GM10266 (cell line): ENCODE results near the gene TDRD7.

Experiments used
- DNase-seq: peaks from one replicate; pipeline ENCODE4 v3.0.0; 2012; ENCODE audit errors: extremely low spot score
- TF ChIP-seq, protein P1 (sequence below): IDR thresholded peaks from 2 replicates; pipeline ENCODE4 v1.5.1; 2012; ENCODE audit warnings: mild to moderate bottlenecking, low read depth; ENCODE audit not compliant: control insufficient read depth, insufficient read depth; ENCODE audit errors: missing control alignments

The TDRD7 gene

DNA sequence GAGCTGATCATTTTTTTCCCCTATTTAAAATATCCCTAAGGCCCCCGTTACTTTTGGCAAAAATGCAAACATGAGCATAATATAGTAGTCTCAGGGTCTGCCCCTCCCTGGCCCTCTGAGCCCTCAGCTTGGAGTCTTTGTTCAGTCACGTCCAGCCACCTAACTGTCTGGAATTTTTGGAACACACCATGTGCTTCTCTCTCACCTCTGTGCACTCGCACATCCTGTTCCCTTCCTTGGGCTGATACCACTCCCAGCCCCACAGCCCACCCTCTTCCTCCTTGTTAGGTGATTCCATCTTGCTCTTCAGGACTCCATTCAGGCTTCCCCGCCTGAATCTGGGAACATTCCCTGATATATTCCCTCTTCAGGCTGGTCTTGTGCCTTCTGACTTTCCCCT, 16.0 kb downstream of the TDRD7 start:
- no peak for DNase-seq

GRCh38 chr9:97430316-97431043, 18.6 kb downstream of the TDRD7 start:
- TF ChIP-seq, protein P1, sequence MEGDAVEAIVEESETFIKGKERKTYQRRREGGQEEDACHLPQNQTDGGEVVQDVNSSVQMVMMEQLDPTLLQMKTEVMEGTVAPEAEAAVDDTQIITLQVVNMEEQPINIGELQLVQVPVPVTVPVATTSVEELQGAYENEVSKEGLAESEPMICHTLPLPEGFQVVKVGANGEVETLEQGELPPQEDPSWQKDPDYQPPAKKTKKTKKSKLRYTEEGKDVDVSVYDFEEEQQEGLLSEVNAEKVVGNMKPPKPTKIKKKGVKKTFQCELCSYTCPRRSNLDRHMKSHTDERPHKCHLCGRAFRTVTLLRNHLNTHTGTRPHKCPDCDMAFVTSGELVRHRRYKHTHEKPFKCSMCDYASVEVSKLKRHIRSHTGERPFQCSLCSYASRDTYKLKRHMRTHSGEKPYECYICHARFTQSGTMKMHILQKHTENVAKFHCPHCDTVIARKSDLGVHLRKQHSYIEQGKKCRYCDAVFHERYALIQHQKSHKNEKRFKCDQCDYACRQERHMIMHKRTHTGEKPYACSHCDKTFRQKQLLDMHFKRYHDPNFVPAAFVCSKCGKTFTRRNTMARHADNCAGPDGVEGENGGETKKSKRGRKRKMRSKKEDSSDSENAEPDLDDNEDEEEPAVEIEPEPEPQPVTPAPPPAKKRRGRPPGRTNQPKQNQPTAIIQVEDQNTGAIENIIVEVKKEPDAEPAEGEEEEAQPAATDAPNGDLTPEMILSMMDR: no peak
- DNase-seq: no peak

More for the DNA sequence above, 16.0 kb downstream of the TDRD7 start:
- TF ChIP-seq, protein P1: no peak

- no peak for DNase-seq
- TF ChIP-seq, protein P1: no peak
Observed at GRCh38 chr9:97431044-97431441, 19.1 kb downstream of the TDRD7 start.

- TF ChIP-seq, protein P1: no peak
- DNase-seq: no peak
Observed at GRCh38 chr9:97431549-97432143, 19.8 kb downstream of the TDRD7 start.

GRCh38 chr9:97437051-97437600, 25.2 kb downstream of the TDRD7 start:
- DNase-seq: no peak
- TF ChIP-seq, protein P1: no peak

- TF ChIP-seq, protein P1: no peak
- DNase-seq: no peak
Observed at GRCh38 chr9:97438257-97438656, 26.4 kb downstream of the TDRD7 start.

GRCh38 chr9:97438666-97439065, 26.8 kb downstream of the TDRD7 start:
- TF ChIP-seq, protein P1: no peak
- no peak for DNase-seq
